ENCODE results near the gene NELL1. TPM values are rescaled to one million over a fixed set of nuclear protein-coding genes. Genes with fewer than 3 reads are reported as not detected.

The NELL1 gene
- total and polyA plus RNA-seq, 2 donors (not counting 3 experiments of a cell fraction or from before 2014, with no cell fraction given), result not detected

DNA sequence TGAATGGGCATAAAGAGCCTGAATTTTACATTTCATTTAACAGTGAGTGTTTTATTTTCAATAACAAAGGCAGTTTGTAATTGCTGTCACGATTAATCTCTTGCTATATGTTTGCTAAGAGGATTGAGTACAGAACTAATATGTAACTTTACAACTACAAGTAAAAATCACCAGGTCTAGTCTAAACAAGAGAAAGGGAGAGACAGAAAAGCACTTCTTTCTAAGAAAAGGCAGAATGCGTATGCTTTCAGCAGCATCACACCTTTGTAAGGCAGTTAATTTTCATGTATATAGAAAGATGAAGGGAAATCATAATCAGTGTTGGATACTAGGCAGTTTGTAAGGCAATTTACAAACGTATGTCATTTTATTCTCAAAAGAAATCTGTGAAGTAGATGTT lies 169.8 kb downstream of the NELL1 start:
- Histone ChIP-seq H3K27me3 (ENCODE audit: control insufficient read depth in 2 of 2, insufficient read depth in 2 of 2, low read length in 2 of 2) (no peaks in the 10 kb centered on the region), H3K9me3 (replicated peaks; ENCODE audit: control insufficient read depth, insufficient read depth, low read length) (peaks cover 3% of the 10 kb centered on the region), H3K4me3 (replicated peaks in 1 of 3; ENCODE audit: insufficient read depth in 1 of 3, low read depth in 1 of 3, low read length in 3 of 3) (no peak overlapping the region), H3K9me1 (replicated peaks; ENCODE audit: control insufficient read depth, extremely low read depth, insufficient read depth, low read length) (no peaks in the 10 kb centered on the region), H3K79me2 (ENCODE audit: control insufficient read depth, insufficient read depth, low read length) (no peaks in the 10 kb centered on the region), H2AFZ (ENCODE audit: low read depth, low read length) (no peak overlapping the region), H3K36me3 (ENCODE audit: control insufficient read depth in 2 of 2, extremely low read depth in 1 of 2, insufficient read depth in 2 of 2, low read length in 2 of 2) (no peaks in the 10 kb centered on the region), H3K4me1 (ENCODE audit: control insufficient read depth, extremely low read depth, insufficient read depth, low read length) (no peaks in the 10 kb centered on the region), H3K4me2 (ENCODE audit: insufficient read depth, low read length) (no peak overlapping the region), H3K27ac (ENCODE audit: insufficient read depth, low read depth, low read length) (no peak overlapping the region), H3K9ac (replicated peaks; ENCODE audit: extremely low read depth, insufficient read depth, low read length) (no peak overlapping the region), H4K20me1 (replicated peaks; ENCODE audit: control insufficient read depth, extremely low read depth, insufficient read depth, low read length) (no peaks in the 10 kb centered on the region)
- no peak for TF ChIP-seq JUN (IDR thresholded peaks at IDR 0.05; ENCODE audit: borderline replicate concordance, insufficient read depth, insufficient read length, low read depth)
- TF ChIP-seq, protein P1, sequence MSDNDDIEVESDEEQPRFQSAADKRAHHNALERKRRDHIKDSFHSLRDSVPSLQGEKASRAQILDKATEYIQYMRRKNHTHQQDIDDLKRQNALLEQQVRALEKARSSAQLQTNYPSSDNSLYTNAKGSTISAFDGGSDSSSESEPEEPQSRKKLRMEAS (IDR thresholded peaks at IDR 0.05; ENCODE audit: insufficient read depth, insufficient read length), result no peak
- TF ChIP-seq, protein P2, sequence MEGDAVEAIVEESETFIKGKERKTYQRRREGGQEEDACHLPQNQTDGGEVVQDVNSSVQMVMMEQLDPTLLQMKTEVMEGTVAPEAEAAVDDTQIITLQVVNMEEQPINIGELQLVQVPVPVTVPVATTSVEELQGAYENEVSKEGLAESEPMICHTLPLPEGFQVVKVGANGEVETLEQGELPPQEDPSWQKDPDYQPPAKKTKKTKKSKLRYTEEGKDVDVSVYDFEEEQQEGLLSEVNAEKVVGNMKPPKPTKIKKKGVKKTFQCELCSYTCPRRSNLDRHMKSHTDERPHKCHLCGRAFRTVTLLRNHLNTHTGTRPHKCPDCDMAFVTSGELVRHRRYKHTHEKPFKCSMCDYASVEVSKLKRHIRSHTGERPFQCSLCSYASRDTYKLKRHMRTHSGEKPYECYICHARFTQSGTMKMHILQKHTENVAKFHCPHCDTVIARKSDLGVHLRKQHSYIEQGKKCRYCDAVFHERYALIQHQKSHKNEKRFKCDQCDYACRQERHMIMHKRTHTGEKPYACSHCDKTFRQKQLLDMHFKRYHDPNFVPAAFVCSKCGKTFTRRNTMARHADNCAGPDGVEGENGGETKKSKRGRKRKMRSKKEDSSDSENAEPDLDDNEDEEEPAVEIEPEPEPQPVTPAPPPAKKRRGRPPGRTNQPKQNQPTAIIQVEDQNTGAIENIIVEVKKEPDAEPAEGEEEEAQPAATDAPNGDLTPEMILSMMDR (IDR thresholded peaks at IDR 0.05; ENCODE audit: extremely low read depth in 1 of 2, insufficient read depth in 1 of 2, low read depth in 1 of 2, low read length in 2 of 2), result no peak
- no peak for TF ChIP-seq FOS (IDR thresholded peaks at IDR 0.05; ENCODE audit: borderline replicate concordance, insufficient read depth, low read length)
- TF ChIP-seq POLR2A (IDR thresholded peaks at IDR 0.05; ENCODE audit: low read depth, low read length), result no peak
- ChIA-PET POLR2A (no interaction called here), CTCF (no interaction called here)
- dilution Hi-C loops (cut with MboI; ENCODE audit: extremely low pct_ligation_motif_present, low sequenced_read_pairs) (no loop called here), intact Hi-C loops (cut with micrococcal nuclease) (no loop called here)
- DNase-seq (ENCODE audit: low read depth, low spot score) (no peak), FAIRE-seq (no peak)
- no TSS peak for BruUV-seq (replicated peaks)

DNA sequence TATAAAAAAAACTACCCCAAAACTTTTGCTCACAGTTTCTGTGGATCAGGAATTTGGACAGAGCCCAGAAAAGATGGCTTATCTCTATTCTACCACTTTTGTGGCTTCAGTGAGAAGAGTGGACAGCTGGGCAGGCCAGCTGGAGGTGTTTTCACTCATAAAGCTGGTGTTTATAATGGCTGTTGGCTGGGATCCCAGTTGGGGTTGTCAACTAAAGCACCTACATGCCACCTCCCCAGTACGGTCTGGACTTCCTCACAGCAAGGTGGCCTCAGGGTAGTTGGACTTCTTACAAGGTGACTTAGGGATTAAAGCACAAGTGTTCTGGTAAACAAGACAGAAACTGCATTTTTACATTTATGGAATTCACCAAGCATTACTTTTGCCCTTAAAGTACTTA lies 171.0 kb downstream of the NELL1 start:
- no peak overlapping the region for H3K4me3 ChIP-seq (replicated peaks in 1 of 3; ENCODE audit: insufficient read depth in 1 of 3, low read depth in 1 of 3, low read length in 3 of 3)
- intact Hi-C loops (cut with micrococcal nuclease), result no loop called here
- dilution Hi-C loops (cut with MboI; ENCODE audit: extremely low pct_ligation_motif_present, low sequenced_read_pairs), result no loop called here
- no TSS peak for BruUV-seq (replicated peaks)
- H3K9me3 ChIP-seq (replicated peaks; ENCODE audit: control insufficient read depth, insufficient read depth, low read length), result peaks cover 3% of the 10 kb centered on the region
- CTCF ChIA-PET, result no interaction called here
- H3K4me1 ChIP-seq (ENCODE audit: control insufficient read depth, extremely low read depth, insufficient read depth, low read length), result no peaks in the 10 kb centered on the region
- H3K27me3 ChIP-seq (ENCODE audit: control insufficient read depth in 2 of 2, insufficient read depth in 2 of 2, low read length in 2 of 2), result no peaks in the 10 kb centered on the region
- TF ChIP-seq, protein P2 (IDR thresholded peaks at IDR 0.05; ENCODE audit: extremely low read depth in 1 of 2, insufficient read depth in 1 of 2, low read depth in 1 of 2, low read length in 2 of 2), result no peak
- TF ChIP-seq POLR2AphosphoS5 (IDR thresholded peaks at IDR 0.05; ENCODE audit: insufficient read depth, low read depth, low read length), result no peak
- no peak for TF ChIP-seq GATA2 (IDR thresholded peaks at IDR 0.05; ENCODE audit: insufficient read depth, insufficient read length, low read depth, low read length)
- TF ChIP-seq, protein P1 (IDR thresholded peaks at IDR 0.05; ENCODE audit: insufficient read depth, insufficient read length), result no peak
- no peak for TF ChIP-seq MYC (IDR thresholded peaks at IDR 0.05; ENCODE audit: low read depth, low read length)
- TF ChIP-seq EZH2 (IDR thresholded peaks at IDR 0.05; ENCODE audit: borderline replicate concordance, low read depth, low read length, severe bottlenecking), result no peak
- TF ChIP-seq FOS (IDR thresholded peaks at IDR 0.05; ENCODE audit: borderline replicate concordance, insufficient read depth, low read length), result no peak
- TF ChIP-seq JUN (IDR thresholded peaks at IDR 0.05; ENCODE audit: borderline replicate concordance, insufficient read depth, insufficient read length, low read depth), result no peak
- no peak for TF ChIP-seq POLR2A (IDR thresholded peaks at IDR 0.05; ENCODE audit: low read depth, low read length)
- H3K36me3 ChIP-seq (ENCODE audit: control insufficient read depth in 2 of 2, extremely low read depth in 1 of 2, insufficient read depth in 2 of 2, low read length in 2 of 2), result no peaks in the 10 kb centered on the region
- no peak overlapping the region for H3K27ac ChIP-seq (ENCODE audit: insufficient read depth, low read depth, low read length)
- H3K9ac ChIP-seq (replicated peaks; ENCODE audit: extremely low read depth, insufficient read depth, low read length), result no peak overlapping the region
- no peak overlapping the region for H3K4me2 ChIP-seq (ENCODE audit: insufficient read depth, low read length)
- no peak overlapping the region for H2AFZ ChIP-seq (ENCODE audit: low read depth, low read length)
- FAIRE-seq (no peak), DNase-seq (ENCODE audit: low read depth, low spot score) (no peak)
- no peaks in the 10 kb centered on the region for H3K9me1 ChIP-seq (replicated peaks; ENCODE audit: control insufficient read depth, extremely low read depth, insufficient read depth, low read length)
- no peaks in the 10 kb centered on the region for H4K20me1 ChIP-seq (replicated peaks; ENCODE audit: control insufficient read depth, extremely low read depth, insufficient read depth, low read length)
- POLR2A ChIA-PET, result no interaction called here
- no peaks in the 10 kb centered on the region for H3K79me2 ChIP-seq (ENCODE audit: control insufficient read depth, insufficient read depth, low read length)

Data from endothelial cell of umbilical vein (primary cell).